Measurements from ENCODE around the gene LRRC4C.
A peak's percentile ranks its signal among the peaks of the same experiment; 100 is the strongest.

LRRC4C gene

GRCh38 chr11:40387240-40387980 lies 1072.0 kb downstream of the LRRC4C start:
- no peak for DNase-seq

DNA sequence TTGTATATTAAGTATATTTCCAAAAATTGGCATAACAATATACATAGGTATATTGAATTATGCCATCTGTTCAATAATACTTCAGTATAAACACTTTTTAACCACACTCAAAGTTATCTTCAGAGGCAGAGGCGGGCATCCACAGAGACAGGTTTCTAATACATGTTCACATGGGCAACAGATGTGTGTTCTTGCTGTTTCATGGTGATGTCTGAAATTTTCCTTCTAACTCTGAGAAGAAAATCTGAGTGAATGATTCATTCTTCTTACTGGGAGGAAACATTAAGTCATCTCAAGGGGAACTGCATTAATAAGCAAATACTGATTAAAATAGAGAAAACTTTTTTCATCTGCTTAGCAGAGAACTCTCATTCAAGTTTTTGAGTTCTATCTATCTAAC lies 1074.5 kb downstream of the LRRC4C start:
- DNase-seq, result no peak

DNA sequence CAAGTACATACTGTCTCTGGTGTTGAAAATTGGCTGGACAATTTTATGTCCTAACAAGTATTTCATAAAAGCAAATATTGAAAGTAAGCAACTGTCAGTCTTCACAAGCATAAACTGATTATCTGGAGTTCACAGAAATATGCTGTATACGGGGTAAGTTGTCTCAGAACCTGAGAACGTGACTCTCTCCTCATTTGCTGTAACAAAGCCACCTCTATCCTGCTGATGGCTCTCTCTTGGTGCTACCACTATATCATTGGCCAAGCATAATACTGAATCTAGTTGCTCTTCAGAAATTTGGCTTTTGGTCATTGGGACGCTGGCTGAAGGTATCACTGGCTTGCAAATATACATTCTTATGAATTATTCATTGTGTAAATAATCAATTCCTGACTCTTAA lies 1078.0 kb downstream of the LRRC4C start:
- DNase-seq, result no peak

GRCh38 chr11:40380835-40381234 lies 1078.6 kb downstream of the LRRC4C start:
- DNase-seq, result no peak

GRCh38 chr11:40376331-40376730 lies 1083.1 kb downstream of the LRRC4C start:
- no peak for DNase-seq

DNA sequence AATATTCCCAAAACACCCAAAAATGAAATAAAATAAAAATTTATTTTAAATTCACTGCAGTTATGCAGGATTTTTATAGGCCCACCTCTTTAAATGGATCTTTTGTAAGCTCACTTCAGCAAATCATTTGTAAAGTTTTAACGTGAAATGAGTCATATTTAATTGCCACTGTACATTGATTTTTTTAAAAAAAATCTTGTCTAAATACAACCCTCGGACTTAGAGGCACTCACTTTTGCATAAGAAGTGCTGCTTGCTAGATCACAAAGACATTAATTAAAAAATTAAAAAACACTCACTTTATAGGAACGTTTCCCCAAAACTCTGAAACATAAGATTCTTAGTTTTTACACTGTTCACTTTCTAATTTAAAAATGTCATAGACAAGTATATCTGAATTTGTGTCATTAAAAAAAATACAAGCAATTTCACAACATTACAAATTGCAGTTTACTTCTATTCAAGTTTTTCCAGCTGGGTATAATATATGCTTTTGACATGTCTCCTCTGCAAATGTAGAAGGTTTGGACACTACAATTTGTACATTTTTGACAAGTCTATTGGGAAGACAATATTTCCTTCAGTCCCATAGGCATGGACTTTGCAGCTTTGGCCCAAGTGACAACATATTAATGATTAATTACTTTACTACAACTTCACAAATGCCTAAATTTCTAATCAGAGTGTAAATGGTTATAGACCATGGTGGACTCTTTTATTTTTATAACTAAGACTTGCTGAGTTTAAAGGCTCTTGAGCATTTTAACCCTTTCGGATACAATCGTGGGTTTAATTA lies 1088.4 kb downstream of the LRRC4C start:
- no peak for DNase-seq

- no peak for DNase-seq
These were observed 1099.2 kb downstream of the LRRC4C start for GRCh38 chr11:40360206-40360798.

- DNase-seq, result no peak
These were observed 1105.3 kb downstream of the LRRC4C start for GRCh38 chr11:40354121-40354520.

GRCh38 chr11:40340911-40341310 lies 1118.5 kb downstream of the LRRC4C start:
- no peak for DNase-seq

- no peak for DNase-seq
These were observed 1120.7 kb downstream of the LRRC4C start for GRCh38 chr11:40338739-40339138.

DNA sequence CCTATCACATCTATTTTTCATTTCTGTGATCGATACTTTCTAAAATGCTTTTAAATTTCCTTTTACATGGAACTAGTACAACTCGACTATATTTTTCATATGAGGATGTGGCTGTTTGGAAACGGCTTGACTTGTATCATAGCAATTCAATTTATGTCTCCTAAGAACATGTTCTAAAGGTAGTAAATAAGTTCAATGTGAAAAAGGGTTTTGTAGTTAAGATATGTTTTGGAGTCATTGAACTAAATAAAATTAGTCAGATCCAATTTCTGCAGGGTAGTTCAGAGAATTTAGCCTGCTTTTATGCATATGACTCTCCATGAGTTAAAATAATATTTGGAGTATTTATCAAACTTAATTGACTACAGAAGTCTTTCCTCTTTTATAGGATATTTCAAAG lies 1121.4 kb downstream of the LRRC4C start:
- no peak for DNase-seq

DNA sequence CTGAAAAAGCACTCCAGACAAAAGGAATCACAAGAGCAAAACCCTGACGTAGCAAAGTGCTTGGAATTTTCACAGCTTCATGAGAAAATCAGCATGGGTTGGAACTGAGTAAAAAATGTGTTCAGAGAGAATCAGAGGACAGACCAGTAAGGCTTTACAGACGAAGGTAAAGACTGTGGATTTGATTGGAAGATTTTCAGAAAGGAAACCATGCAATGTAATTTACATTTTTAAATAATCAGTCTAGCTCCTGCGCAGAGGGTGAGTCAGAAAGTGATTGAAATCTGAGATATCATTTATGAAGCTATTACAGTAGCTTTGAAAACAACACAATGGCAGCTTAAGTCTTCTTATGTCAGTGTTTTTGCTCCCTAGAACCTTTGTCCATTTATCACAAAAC lies 1122.3 kb downstream of the LRRC4C start:
- DNase-seq, result no peak

DNA sequence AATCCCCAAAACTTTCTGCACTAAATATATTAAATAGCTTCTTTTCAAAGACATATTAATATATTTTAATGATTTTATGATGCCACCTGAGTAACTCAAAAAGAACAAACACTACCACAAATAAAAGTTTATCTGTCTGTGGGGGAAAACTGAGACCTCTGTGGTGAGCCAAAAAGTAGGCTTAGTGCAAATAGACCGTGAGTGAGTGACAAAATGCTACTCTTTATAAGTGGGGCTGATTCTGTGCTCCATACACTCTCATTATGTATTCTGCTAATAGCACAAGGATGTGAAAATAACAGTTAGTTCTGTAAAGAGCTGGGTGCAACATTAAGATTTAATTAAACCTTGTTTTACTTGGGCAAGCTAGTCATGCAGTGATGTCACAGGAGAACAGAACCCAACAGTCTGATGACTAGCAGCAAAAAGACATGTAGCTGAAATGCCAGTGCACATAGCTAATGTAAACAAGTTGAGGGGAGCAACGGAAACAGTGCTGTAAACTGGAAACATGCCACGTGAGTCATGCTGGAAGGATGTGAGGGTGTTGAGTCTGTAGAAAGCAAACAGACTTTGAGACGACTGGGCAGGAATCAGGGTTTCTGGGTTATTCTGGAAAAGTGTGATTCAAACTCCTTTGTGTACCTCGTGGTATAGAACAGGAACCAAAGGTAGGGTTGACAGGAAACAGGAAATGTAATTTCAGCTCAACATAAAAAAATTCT lies 1130.4 kb downstream of the LRRC4C start:
- DNase-seq, result peak in 2 of 56 donors; percentile 27 to 63

GRCh38 chr11:40323241-40323640 lies 1136.2 kb downstream of the LRRC4C start:
- no peak for DNase-seq

DNA sequence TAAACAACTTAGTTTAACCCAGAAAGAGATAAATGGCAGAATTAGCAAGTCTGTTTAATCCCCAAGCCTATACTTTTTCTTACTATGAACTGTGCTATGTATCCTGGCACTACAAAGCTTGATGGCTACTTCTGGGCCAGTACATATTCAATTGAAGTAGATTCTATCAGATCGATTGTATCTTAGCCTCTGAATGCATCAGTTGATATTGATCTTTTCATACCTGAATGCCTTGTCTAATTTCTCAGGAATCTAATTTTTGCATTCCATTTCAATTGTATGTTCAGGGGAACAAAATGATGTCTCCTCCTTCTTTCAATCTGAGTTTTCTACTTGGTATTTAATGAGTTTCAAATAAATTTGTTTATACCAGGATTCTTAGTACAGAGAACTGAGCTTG lies 1137.9 kb downstream of the LRRC4C start:
- no peak for DNase-seq

GRCh38 chr11:40316171-40316570 lies 1143.3 kb downstream of the LRRC4C start:
- no peak for DNase-seq

GRCh38 chr11:40315122-40315521 lies 1144.3 kb downstream of the LRRC4C start:
- DNase-seq, result no peak

DNA sequence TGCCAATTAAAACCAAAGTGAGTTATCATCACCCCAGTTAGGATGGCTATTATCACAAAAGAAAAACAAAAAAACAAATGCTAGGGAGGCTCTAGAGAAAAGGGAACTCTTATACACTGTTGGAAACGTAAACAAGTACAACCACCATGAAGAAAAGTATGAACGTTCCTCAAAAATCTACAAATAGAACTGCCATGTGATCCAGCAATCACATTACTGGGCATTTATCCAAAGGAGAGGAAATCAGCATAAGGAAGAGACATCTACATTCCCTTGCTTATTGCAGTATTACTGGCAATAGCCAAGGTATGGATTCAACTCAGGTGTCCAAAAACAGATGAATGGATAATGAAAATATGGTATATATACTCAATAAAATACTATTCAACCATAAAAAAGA lies 1145.1 kb downstream of the LRRC4C start:
- no peak for DNase-seq

DNA sequence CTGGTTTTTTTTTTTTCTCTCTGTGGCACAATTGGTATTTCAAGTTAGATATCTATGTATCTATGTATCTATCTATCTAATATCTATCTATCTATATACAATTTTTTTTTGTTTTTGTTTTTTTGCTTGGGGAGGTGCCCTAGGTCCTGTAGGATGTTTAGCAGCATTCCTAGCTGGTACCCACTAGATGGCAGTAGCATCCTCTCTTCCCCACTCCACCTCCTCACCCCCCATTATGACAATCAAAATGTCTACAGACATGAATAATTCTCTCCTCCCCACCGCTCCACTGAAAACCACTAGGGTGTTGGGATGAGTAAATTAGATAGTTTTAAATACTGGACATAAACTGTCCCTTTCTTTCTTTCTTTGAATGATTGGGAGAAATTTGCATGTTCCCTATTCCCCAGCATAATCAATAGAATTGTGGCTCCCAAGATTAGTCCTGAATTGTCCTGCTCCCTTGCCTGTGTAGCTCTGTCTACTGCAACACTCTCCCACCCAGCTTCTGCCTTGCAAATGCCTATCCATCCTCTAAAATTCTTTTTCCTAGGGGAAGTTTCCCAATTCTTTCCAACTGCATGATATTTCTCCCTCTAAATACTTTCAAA lies 1152.4 kb downstream of the LRRC4C start:
- peak in 10 of 56 donors; percentile 3 to 32 (median 14) for DNase-seq

GRCh38 chr11:40302669-40303068 lies 1156.8 kb downstream of the LRRC4C start:
- DNase-seq, result no peak

GRCh38 chr11:40295466-40295865 lies 1164.0 kb downstream of the LRRC4C start:
- no peak for DNase-seq
